Fibroblast of skin of left biceps (primary cell): Measurements from ENCODE around the gene RPRD1B.
A peak's percentile ranks its signal among the peaks of the same experiment; 100 is the strongest.
"Not testable (repeated sequence)": the region's sequence is repeated elsewhere in the genome, so short reads cannot be mapped to it uniquely, and the experiment has no call there.

Source experiments
- DNase-seq, 2 experiments: peaks; one replicate each; pipeline ENCODE4 v3.0.0-alpha.2; 2013; ENCODE audit warnings: low read depth in 2 of 2

RPRD1B gene

DNA sequence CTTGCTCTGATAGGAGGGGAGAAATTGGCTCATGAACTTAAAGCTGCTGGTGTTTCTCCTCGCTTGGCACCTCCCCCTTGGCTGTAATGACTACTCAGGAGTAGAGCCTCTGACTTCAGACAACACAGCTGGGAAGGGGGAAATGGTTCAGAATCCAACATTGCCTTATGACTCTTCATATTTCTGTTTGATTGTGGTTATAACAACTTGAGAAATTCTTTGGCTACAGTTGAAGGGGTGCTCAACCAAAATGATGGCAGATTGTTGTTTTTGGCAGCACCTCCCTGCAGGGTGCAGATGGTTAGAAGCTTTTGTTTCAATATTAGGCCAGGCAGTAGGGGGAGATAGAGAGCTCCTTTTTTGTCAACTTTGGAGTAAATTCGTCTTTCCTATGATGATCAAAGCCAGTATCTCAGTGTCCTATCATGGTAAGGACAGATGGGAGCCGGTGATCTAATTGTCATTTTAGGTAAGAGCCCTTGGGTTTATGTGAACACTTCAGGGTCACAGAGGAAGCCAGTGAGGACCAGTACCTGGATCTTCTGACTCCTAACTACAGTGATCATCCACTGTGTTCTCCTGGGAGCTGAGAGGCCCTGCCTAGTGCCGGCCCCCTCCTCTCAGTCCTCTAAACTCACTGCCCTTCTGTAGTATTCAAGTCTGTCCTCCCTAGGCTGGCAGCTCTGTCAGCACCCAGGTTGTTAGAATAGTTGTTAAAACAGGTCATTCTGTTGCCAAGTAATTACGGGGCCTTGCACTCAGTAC is 39.9 kb downstream of the RPRD1B start:
- DNase-seq = peak; percentile 91

DNA sequence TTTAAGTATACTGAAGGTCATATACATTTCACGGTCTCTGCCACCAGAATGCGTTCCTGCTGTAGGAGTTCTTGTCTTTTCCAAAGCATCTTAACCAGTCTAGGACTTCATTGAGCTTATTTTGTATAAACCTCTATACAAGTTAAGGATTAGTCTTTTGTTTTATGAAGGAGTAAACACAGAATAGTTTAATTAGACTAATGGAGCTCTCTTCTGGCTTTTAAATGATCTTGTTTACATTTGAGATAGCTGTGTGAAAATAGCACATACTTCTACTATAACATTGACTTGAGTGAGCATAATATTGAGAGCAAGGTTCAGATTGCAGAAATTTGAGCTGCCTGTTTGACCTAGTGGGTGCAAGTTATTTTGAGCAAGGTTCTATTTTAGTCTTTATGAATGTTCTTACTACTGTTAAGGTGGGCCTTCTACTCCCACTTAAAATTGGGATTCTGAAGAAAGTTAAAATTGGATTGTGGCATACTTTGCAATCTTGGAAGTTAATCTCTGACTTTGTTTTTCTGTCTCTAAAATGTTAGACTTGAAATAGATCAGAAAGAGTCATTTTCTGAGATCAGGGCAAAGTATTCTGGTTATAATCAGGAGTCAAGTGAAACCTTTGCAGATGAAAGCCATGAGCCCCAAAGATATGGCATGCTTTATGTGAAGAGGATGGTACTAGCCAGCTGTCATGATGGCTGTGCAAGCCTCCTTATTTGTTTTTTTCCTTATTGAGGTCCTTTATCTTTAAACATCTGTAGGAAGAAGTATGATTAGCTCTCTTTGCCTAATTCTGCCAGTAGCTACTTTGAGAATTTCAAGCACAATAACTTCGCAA is 41.8 kb downstream of the RPRD1B start:
- no peak for DNase-seq

DNA sequence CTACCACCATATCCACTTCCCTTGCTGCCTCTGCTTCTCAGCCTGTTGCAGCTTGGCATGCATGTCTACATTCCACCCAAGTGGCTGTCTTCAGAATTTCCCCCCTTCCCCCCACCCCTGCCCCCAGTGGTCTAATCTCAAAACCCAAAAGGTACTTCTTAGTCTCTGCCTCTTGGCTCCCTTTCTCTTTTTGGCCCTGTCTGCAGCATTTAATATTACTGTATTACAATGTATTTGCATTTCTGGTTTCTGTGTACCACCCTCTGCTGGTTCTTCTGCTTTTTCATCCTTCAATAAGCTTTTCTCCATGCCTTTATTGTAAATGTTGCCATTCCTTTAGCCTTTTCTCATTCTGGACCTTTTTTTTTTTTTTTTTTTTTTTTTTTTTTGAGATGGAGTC is 43.0 kb downstream of the RPRD1B start:
- no peak for DNase-seq

DNA sequence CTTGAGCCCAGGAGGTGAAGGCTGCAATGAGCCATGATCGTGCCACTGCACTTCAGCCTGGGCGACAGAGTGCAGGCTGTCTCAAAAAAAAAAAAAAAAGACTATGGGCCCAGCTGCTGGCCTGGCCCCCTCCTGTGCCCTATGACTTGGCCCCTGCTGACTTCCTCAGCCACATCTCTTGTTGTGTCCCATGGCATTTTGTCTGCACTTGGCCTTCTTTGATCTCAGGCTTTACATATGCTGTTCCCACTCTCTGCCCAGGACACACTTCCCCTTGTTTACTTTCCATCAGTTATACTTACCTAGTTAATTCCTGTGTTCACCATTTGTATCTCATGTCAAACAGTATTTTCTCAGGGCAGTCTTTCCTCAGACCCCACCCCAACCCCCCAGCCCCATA is 44.5 kb downstream of the RPRD1B start:
- no peak for DNase-seq

DNA sequence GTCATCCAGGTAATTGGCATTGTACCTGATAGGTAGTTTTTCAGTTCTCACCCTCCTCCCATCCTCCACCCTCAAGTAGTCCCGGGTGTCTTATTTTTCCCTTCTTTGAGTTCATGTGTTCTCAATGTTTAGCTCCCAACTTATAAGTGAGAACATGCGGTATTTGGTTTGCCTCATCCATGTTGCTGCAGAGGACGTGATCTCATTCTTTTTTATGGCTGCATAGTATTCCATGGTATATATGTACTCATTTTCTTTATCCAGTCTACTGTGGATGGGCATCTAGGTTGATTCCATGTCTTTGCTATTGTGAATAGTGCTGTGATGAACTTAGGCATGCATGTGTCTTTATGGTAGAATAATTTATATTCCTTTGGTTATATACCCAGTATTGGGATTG is 45.8 kb downstream of the RPRD1B start:
- DNase-seq = no peak

DNA sequence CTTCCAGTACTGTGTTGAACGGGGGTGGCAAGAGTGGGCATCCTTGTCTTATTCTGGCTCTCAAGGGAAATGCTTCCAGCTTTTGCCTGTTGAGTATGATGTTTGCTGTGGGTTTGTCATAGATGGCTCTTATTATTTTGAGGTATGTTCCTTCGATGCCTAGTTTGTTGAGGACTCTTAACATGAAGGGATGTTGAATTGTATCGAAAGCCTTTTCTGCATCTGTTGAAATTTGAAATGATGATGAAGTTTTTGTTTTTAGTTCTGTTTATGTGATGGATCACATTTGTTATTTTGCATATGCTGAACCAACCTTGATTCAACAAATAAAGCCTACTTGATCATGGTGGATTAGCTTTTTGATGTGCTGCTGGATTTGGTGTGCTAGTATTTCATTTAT is 48.0 kb downstream of the RPRD1B start:
- no peak for DNase-seq

DNA sequence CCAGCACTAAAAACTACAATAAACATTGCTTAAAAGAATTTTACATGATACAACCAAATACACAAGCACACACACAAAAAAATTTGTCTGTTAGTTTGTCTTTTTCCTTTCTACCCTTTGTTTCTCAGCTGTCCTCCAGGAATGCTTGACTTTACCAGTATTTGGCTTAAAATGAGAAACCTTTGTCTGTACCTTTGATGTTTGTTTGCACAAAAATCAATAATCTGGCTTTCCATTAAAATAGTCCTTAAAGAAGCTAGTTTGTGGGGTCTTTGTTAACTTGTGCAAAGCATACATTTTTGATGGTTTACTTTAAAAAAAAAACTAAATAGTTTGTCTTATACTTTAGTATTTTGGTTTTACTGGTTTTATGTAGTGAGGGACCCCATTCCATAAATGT is 49.3 kb downstream of the RPRD1B start:
- DNase-seq = no peak

DNA sequence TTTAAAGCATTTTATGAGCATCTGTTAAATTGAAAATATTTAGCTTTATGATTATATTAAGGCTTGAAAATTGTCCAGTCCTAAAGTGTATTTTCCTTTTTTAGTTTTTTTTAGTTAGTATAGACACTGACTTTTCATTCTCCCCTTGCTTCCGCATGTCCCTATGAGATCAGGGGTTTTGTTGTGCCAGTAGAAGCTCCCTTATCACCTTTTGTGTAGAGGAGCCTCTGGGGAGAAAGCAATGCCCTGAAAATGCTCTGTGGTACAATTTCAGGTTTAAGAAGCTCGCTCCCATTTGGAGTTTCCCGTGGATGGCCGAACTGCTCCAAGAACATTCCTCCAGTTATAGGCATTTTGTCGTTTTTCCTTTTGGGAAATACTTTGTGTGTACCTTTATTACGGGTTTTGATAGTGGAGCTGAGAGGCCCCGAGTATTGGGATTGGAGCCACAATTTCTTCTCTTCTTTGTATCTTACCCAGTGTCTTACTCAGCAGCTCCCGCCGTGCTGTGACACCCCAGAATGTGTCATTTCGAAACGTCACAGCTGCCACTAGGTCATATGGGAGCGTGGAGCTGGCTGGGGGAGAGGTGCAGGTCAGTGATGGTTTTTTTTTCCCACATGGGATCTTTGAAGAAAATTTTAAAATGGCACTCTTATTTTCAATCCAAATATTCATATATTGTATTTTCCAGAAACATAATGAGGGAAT is 49.9 kb downstream of the RPRD1B start:
- DNase-seq = no peak

DNA sequence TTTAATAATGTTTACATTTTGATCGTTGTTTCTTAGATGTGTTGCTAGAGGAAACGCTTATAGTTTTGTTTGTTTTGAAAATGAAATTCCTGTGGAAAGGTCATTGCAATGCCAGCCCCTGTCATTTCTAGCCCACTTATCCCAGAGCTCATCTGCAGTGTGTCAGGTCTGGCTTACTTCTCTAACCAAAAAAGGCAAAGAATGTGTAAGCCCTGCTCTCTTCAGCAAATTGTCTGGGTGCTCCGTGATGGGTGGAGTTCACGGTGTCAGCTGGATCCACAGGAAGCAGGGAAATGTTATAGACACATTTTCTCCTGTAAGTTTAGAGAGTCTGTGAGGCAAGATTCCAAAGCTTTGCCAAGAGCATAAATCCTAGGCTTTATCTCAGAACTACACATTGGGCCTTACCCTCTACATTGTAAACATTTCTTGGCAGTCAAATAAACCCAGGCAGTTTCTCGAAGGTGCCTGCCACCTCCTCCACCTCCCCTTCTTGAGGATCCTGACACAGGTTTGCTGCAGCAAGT is 50.9 kb downstream of the RPRD1B start:
- DNase-seq = peak; percentile 38 to 50

DNA sequence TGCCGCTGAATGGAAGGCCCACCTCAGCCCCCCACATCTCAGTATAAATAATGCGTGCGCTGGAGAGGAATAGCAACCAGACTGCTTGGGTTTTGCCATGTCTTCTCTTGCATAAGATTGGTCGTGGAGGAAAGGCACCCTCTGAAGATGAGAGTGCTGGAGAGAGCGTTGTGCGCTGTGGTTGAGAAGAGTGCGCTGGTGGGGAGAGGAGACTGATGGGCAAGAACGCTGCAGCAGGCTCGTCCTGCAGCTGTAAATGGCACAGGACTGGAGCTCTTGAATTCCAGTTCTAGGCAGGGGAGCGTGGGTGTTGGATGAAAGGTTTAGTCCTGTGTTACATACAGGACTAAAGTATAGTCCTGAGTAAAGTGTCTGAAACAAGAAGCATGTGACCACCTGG is 51.5 kb downstream of the RPRD1B start:
- no peak for DNase-seq

DNA sequence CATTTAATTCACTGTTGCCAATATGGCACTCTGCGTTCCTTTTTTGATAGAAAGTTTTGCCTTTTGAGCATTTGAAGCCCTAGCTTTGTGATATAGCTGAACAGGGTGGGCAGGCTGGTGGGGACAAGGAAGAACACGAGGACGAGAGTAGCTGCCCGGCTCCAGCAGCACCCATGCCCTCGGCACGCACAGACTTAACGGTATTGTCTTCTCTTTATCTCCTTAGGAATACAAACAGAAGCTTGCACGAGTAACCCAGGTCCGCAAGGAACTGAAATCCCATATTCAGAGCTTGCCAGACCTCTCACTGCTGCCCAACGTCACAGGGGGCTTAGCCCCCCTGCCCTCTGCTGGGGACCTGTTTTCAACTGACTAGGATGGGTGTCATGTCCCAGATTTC is 56.0 kb downstream of the RPRD1B start:
- DNase-seq = no peak

DNA sequence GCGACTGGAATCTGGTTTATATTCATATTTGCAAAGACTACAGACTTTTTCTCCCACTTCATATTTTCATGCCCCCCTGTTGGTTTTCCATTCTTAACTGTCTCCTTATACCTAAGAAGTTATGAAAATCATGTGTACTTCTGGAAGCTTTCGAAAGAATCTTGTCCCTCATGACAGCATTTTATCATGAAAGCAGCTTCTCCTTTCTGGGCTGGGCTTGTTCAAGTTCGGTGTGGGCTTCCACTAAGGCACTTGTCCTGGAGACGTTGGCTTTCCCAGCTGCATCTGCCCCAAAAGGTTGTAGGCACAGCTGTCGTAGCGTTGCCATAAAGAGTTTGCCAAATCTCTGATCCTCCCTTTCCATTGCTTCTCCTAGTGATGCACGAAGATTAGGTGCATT is 56.5 kb downstream of the RPRD1B start:
- no peak for DNase-seq

DNA sequence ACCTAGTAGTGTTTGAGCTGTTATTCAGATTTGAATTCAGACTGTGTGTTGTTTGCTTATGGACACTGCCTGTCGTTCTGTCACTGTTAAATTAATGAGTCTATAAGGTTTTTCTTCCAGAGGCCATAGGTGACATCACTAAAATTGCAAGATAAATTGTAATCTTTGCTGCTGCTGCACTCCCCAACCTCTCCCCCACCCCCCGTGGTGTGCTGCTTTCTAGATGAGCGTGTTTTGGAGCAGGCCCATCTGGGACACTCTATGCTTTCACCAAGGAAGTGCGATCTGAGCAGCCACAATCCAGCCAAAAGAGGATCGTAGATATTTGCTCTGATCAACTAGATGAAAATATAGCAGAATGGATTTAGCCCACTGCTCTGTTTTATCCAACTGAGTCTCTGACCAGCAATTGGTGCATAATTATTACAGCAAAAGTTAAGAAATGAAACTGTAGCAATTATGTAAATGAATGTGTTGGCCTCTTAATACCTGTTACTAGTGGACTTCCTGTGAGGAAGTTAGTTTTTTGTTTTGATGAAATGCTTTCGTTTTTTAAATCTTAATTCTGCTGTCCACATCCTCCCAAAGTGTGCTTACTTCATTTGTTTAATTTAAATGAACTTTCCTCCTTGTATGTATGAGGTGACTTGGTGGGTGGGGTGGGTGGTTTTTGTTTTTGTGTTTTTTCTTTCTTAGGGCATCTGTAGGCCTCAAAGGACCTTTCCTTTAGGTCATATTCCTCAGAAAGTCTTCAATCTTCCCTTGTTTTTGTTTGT is 58.1 kb downstream of the RPRD1B start:
- DNase-seq = no peak

DNA sequence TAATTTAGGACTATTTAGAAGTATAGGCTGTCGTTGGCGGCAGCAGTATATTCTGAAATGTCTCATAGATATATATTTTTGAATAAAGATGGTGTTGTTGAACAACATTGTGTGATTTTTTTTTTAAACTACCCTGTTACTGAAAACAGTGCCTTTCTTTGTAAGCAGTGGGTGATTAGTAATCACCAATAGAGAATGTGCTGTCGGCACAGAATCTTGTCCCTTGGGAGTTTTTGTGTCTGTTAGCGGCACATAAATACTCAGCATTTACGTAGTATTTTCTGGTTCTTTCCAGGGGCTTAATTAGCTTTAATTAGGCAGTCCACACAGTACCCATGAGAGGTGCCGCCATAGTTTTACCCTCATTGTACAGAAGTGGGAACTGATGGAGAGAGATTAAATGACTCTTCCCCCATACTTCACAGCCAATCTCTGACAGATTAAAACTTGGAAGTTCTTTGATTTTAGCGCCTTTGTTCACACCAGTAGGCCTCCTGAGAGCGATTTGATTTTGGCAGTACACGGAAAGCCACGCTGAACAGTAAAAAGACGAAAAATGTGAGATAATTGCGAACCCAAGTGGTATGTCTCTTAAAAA is 58.8 kb downstream of the RPRD1B start:
- DNase-seq = no peak

DNA sequence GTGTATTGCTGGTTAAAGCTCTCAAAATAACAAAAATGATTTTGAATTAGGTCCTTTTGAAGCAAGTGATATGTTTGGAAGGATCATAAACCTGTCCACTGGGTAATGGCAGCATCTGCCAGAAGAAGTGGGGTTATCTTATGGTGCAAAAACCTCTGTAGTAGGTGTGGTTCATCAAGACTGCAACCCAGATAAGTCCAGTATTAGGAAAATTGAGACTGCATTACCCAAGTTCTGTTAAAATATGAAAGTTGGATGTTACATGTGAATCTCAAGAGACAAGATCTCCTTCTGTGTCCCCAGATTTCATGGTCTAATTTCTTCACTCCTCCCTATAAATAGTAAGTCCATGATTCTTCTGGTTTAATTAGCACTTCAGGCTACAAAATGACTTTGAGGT is 59.4 kb downstream of the RPRD1B start:
- DNase-seq = no peak

DNA sequence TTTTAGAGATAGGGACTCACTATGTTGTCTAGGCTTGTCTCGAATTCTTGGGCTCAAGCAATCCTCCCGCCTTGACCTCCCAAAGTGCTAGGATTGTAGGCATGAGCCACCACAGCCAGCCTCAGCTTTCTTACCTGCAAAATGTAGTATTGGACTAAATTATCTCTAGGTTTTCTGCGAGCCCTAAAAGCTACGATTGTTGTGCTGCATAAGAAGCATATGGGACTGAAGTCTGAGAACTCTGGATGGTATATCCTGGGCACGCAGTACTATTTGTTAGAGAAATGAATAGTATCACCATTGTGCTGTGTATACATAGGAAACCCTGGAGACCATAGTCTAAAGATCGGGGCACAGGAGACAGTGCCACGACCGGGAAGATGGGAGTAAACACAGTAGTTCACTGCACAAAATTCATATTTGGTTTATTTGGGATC is 60.1 kb downstream of the RPRD1B start:
- DNase-seq = no peak

DNA sequence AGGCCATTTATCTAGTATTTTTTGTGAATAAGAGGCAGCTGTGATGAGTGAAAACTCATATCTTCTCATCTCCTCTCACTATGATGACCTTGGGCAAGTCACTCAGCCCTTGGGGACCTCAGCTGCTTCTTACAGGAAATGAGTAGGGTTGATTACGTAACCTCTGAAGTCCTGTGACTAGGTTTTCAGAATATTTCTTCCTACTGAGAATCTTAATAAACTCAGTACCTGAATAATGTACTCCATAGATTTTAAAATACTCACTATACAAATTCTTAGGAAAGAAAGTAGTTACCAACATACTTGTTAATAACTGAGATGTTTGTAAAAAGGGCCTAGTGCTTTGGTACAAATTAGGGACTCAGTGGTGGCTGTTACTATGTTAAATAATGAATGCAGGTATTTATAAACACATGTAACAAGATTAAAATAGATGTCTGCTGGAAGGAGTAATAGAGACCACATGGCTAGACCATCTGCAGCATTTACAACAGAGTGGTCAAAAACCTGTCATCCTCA is 60.9 kb downstream of the RPRD1B start:
- peak; percentile 33 to 34 for DNase-seq

DNA sequence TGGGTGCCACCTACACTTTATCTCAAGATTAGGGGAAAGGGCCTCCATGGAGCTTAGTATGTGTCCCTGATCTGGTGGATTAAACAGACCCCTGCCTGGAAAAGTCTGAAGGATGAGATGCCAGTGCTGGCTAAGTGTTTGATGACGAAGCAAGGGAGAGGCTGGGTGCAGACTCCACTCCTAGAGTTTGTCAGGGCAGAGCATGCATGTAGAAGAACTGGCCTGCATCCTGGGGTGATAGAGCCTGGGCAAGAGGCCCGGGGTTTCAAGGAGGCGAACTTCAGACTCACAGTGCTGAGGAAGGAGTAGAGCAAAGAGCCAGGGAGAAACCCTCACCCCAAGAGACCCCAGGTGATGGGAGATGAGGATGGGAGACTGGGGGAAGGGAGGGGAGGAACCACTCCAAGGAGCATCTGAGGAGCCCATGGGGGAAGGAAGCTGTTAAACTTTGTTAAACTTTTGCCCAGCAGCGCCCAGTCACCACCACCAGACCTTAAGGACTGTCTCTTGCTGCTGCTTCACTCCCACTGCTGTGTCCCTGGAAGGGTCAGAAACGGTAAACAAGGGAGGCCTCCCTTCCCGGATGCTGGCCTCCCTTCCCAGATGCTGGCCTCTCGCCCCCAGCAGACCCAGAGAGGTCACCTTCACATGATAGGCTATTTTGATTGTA is 61.6 kb downstream of the RPRD1B start:
- no peak for DNase-seq

DNA sequence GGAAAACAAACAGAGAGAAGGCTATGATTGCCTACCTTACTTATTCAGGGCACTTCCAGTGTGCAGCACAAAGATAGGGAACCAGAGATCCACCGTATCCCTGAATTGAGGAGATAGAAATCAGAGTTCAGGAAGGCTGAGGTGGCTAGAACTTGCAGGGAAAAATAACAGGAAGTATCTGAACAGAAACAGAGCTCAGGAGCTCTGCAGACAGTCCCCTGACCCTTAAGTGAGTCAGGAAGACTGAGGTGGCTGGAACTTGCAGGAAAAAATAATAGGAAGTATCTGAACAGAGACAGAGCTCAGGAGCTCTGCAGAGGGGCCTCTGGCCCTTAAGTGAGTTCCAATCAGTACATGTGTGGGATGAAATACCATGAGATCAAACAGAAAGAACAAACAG is 65.4 kb downstream of the RPRD1B start:
- no peak for DNase-seq

DNA sequence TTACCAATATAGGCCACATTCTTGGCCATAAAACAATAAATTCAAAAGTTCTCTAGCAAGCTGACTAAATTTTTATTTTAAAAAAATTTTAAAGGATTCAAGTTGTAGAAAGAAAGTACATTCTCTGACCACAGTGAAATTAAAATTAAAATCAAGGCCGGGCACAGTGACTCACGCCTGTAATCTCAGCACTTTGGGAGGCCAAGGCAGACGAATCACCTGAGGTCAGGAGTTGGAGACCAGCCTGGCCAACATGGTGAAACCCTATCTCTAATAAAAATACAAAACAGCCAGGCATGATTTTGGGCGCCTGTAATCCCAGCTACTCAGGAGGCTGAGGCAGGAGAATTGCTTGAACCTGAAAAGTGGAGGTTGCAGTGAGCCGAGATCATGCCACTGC is 68.7 kb downstream of the RPRD1B start:
- DNase-seq = not testable (repeated sequence)
